MM.1S (cell line): ENCODE data around the gene PLSCR4.

Experiments
- DNase-seq: peaks from one replicate; pipeline ENCODE4 v3.0.0-alpha.2; 2015
- H2AFZ ChIP-seq: fragments of 300-600 bp; sonication (generic); 2 replicates; pipeline ENCODE4 v1.6.0; 2016; ENCODE audit warnings: antibody characterized with exemption, low read length
- H3F3A ChIP-seq: fragments of 300-600 bp; sonication (generic); 2 replicates; pipeline ENCODE4 v1.6.1; 2016; ENCODE audit warnings: mild to moderate bottlenecking, antibody characterized with exemption, low read length, moderate library complexity, mixed read lengths; ENCODE audit not compliant: insufficient read depth
- H3K27ac ChIP-seq: fragments of 300-600 bp; sonication (generic); 2 replicates; pipeline ENCODE4 v1.5.1; 2016; ENCODE audit warnings: mild to moderate bottlenecking, low read length
- H3K27me3 ChIP-seq: fragments of 300-600 bp; sonication (generic); replicated peaks from 2 replicates; pipeline ENCODE4 v1.6.0; 2016; ENCODE audit warnings: low read length; ENCODE audit not compliant: insufficient read depth
- H3K36me3 ChIP-seq: fragments of 300-600 bp; sonication (generic); replicated peaks from 2 replicates; pipeline ENCODE4 v1.6.1; 2016; ENCODE audit warnings: mild to moderate bottlenecking, low read length, mixed read lengths; ENCODE audit not compliant: insufficient read depth
- H3K4me1 ChIP-seq: fragments of 300-600 bp; sonication (generic); 2 replicates; pipeline ENCODE4 v1.6.1; 2016; ENCODE audit warnings: low read length, mixed read lengths
- H3K4me2 ChIP-seq: fragments of 300-600 bp; sonication (generic); 2 replicates; pipeline ENCODE4 v1.6.0; 2016; ENCODE audit warnings: low read depth, low read length
- H3K4me3 ChIP-seq: fragments of 300-600 bp; sonication (generic); 2 replicates; pipeline ENCODE4 v1.5.1; 2016; ENCODE audit warnings: low read length, mixed read lengths
- H3K79me2 ChIP-seq: fragments of 300-600 bp; sonication (generic); 2 replicates; pipeline ENCODE4 v1.6.1; 2016; ENCODE audit warnings: mixed run types, low read length, mixed read lengths
- H3K9ac ChIP-seq: fragments of 300-600 bp; sonication (generic); 2 replicates; pipeline ENCODE4 v1.6.1; 2016; ENCODE audit warnings: low read length, mixed read lengths
- H3K9me2 ChIP-seq: fragments of 300-600 bp; sonication (generic); replicated peaks from 2 replicates; pipeline ENCODE4 v1.6.1; 2016; ENCODE audit warnings: mild to moderate bottlenecking, low read length, mixed read lengths; ENCODE audit not compliant: insufficient read depth
- H3K9me3 ChIP-seq: fragments of 300-600 bp; sonication (generic); replicated peaks from 2 replicates; pipeline ENCODE4 v1.6.1; 2016; ENCODE audit warnings: mild to moderate bottlenecking, low read length, mixed read lengths; ENCODE audit not compliant: insufficient read depth
- H4K20me1 ChIP-seq: fragments of 300-600 bp; sonication (generic); 2 replicates; pipeline ENCODE4 v1.6.1; 2016; ENCODE audit warnings: mild to moderate bottlenecking, low read length, moderate library complexity, mixed read lengths; ENCODE audit not compliant: insufficient read depth
- CTCF ChIP-seq: fragments of 300-600 bp; sonication (generic); IDR thresholded peaks from 2 replicates; pipeline ENCODE4 v1.5.1; 2016; ENCODE audit warnings: antibody characterized with exemption, low read length, mixed read lengths
- EZH2 ChIP-seq: fragments of 300-600 bp; sonication (generic); optimal IDR thresholded peaks from 2 replicates; pipeline ENCODE3; 2017; ENCODE audit warnings: low read depth, mild to moderate bottlenecking, antibody characterized with exemption, low read length, mixed read lengths
- EZH2phosphoT487 ChIP-seq: fragments of 300-600 bp; sonication (generic); IDR thresholded peaks from 2 replicates; pipeline ENCODE4 v1.6.1; 2018; ENCODE audit warnings: antibody characterized with exemption, low read length

Gene PLSCR4

GRCh38 chr3:146196789-146197188 lies 54.1 kb downstream of the PLSCR4 start:
- Histone ChIP-seq H3K4me3 (no peak overlapping the region), H3K9ac (no peak overlapping the region), H4K20me1 (no peaks in the 10 kb centered on the region), H3K27me3 (no peaks in the 10 kb centered on the region), H3K4me1 (peaks cover 4% of the 10 kb centered on the region; the same call in 1 of the 2 replicates), H3K36me3 (no peaks in the 10 kb centered on the region), H3K79me2 (no peaks in the 10 kb centered on the region), H3K27ac (no peak overlapping the region), H3K4me2 (no peak overlapping the region), H3K9me2 (no peaks in the 10 kb centered on the region), H3K9me3 (no peaks in the 10 kb centered on the region), H3F3A (no peaks in the 10 kb centered on the region), H2AFZ (no peak overlapping the region)
- DNase-seq, result no peak
- no peak for TF ChIP-seq EZH2
- no peak for TF ChIP-seq CTCF
- no peak for TF ChIP-seq EZH2phosphoT487

GRCh38 chr3:146195605-146196004 lies 55.3 kb downstream of the PLSCR4 start:
- Histone ChIP-seq H3K4me2 (no peak overlapping the region), H3K4me1 (peaks cover 4% of the 10 kb centered on the region; the same call in 1 of the 2 replicates)
- TF ChIP-seq EZH2 (no peak), CTCF (no peak), EZH2phosphoT487 (no peak)

GRCh38 chr3:146195030-146195429 lies 55.9 kb downstream of the PLSCR4 start:
- Histone ChIP-seq H4K20me1 (no peaks in the 10 kb centered on the region), H3K4me1 (no peaks in the 10 kb centered on the region), H2AFZ (no peak overlapping the region), H3K4me3 (no peak overlapping the region), H3K27ac (no peak overlapping the region), H3K79me2 (no peaks in the 10 kb centered on the region), H3K9ac (no peak overlapping the region), H3F3A (no peaks in the 10 kb centered on the region), H3K27me3 (no peaks in the 10 kb centered on the region), H3K4me2 (no peak overlapping the region), H3K9me3 (no peaks in the 10 kb centered on the region), H3K36me3 (no peaks in the 10 kb centered on the region), H3K9me2 (no peaks in the 10 kb centered on the region)
- TF ChIP-seq EZH2, result no peak
- no peak for TF ChIP-seq EZH2phosphoT487
- TF ChIP-seq CTCF, result no peak
- DNase-seq, result no peak

More at GRCh38 chr3:146195605-146196004, 55.3 kb downstream of the PLSCR4 start:
- no peaks in the 10 kb centered on the region for H3F3A ChIP-seq
- H3K79me2 ChIP-seq, result no peaks in the 10 kb centered on the region
- H3K36me3 ChIP-seq, result no peaks in the 10 kb centered on the region
- no peak overlapping the region for H3K9ac ChIP-seq
- no peaks in the 10 kb centered on the region for H3K27me3 ChIP-seq
- no peaks in the 10 kb centered on the region for H3K9me3 ChIP-seq
- no peak for DNase-seq
- no peaks in the 10 kb centered on the region for H4K20me1 ChIP-seq
- H3K4me3 ChIP-seq, result no peak overlapping the region
- H2AFZ ChIP-seq, result no peak overlapping the region
- no peak overlapping the region for H3K27ac ChIP-seq
- no peaks in the 10 kb centered on the region for H3K9me2 ChIP-seq
